ENCODE results near the gene REXO5. TPM values are rescaled to one million over a fixed set of nuclear protein-coding genes. Genes with fewer than 3 reads are reported as not detected.
"Not testable (repeated sequence)": the region's sequence is repeated elsewhere in the genome, so short reads cannot be mapped to it uniquely, and the experiment has no call there.

Gene REXO5, protein sequence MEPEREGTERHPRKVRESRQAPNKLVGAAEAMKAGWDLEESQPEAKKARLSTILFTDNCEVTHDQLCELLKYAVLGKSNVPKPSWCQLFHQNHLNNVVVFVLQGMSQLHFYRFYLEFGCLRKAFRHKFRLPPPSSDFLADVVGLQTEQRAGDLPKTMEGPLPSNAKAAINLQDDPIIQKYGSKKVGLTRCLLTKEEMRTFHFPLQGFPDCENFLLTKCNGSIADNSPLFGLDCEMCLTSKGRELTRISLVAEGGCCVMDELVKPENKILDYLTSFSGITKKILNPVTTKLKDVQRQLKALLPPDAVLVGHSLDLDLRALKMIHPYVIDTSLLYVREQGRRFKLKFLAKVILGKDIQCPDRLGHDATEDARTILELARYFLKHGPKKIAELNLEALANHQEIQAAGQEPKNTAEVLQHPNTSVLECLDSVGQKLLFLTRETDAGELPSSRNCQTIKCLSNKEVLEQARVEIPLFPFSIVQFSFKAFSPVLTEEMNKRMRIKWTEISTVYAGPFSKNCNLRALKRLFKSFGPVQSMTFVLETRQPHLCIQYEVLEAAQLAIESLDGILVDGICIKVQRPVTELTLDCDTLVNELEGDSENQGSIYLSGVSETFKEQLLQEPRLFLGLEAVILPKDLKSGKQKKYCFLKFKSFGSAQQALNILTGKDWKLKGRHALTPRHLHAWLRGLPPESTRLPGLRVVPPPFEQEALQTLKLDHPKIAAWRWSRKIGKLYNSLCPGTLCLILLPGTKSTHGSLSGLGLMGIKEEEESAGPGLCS
- 10 to 100 TPM; 18.7 to 24.7 TPM for total RNA-seq

DNA sequence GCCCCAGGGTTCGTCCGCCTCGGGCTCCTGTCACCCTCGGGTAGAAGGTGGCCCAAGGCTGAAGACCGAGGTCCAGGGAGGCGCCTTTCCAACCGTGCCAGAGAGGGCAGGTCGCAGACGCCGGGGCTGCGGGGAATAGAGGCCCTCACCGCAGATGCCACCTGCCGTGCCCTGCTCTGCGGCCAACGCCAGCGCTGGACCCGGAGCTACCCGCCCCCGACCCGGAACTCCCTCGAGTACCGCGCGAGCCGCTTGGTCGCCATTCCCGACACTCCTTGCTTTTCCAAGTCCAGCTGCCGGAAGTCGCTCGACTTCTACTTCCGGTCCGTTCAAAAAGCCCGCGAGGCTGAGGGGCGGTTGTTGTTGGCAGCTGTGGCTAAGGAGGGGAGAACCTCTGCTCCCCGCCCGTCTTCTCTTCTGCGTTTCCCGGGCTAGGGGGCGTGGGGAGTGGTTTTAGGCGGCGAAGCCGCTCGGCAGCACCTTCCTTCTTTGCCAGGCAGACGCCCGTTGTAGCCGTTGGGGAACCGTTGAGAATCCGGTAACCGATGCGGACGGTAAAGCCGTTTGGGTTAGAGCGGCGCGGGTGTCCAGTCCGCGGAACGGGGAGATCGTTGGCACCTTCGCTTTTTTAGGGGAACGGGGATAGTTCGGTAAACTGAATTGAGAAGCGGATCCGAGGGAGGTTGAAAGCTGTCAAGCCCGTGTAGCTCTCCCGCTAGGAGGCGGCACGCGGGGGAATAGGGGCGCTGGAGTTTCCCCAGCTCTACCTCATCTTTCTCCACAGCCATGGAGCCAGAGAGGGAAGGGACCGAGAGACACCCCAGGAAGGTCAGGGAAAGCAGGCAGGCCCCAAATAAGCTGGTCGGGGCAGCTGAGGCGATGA is at the start of gene REXO5, which contains the start of gene ERI2:
Gene REXO5 (plus strand): TSS at position 360 of the 883 bp plus-strand sequence. CDS start 427 bp downstream, at position 787.
Gene ERI2 (minus strand): TSS at position 305 of the 883 bp plus-strand sequence. CDS start 42 bp downstream, at position 263.
- Mint-ChIP-seq H3K36me3 (peaks cover 22% of the 10 kb centered on the region), H3K4me3 (peak within 1 kb of the TSS; percentile 97), H3K4me1 (peaks cover 35% of the 10 kb centered on the region), H3K27me3 (no peaks in the 10 kb centered on the region), H3K9me3 (ENCODE audit: low read depth) (no peaks in the 10 kb centered on the region), H3K27ac (peak within 1 kb of the TSS; percentile 96)
- ATAC-seq, result peak; percentile 85
- CTCF ChIA-PET, result interaction anchor here (0.7 to 2.1 kb wide), 15 partner anchors 9 to 1251 kb away, joined by 3 to 9 read pairs (median 3); partner anchors contain the start of genes THUMPD1 and VPS35L
- DNase-seq, result peak; percentile 86

DNA sequence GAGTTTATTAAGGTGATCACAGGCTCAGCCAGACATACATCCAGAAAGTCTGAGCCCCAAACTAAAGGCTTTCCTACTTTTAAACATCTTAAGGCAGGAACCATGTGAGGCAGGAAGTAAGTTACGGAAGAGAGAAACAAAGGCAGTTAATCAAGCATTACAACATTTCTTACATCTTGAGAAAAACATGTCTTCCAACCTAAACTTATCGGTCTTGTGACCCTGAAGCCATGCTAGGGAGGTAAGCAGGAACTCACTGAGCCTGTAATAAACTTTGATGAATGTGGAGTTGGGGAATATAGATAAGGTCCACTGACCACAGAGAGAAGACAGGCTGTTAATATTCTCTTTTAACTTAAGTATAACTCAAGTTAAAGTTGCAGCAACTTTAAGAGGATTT is 46.0 kb upstream of the REXO5 start:
- peaks cover 23% of the 10 kb centered on the region for H3K4me1 Mint-ChIP-seq
- DNase-seq (no peak), ATAC-seq (no peak)
- peaks cover 5% of the 10 kb centered on the region for H3K9me3 Mint-ChIP-seq (ENCODE audit: low read depth)
- no peak overlapping the region for H3K27ac Mint-ChIP-seq
- no peaks in the 10 kb centered on the region for H3K27me3 Mint-ChIP-seq
- CTCF ChIA-PET, result no interaction called here
- H3K4me3 Mint-ChIP-seq, result no peak overlapping the region
- H3K36me3 Mint-ChIP-seq, result peaks cover 10% of the 10 kb centered on the region

DNA sequence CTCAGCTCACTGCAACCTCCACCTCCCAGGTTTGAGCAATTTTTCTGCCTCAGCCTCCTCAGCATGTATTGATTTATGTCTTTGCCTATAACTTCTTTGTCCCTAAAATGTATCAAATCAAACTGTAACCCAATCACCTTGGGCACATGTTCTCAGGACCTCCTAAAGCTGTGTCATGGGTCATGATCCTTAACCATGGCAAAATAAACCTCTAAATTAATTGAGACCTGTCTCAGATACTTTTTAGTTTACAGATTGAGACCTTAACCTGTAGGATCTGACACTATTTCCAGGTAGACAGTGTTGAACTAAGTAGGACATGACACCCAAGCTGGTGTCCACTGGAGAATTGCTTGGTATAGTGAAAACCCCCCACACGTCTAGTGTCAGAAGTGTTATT is 45.2 kb upstream of the REXO5 start:
- CTCF ChIA-PET, result no interaction called here
- H3K27me3 Mint-ChIP-seq, result no peaks in the 10 kb centered on the region
- no peak for ATAC-seq
- H3K4me3 Mint-ChIP-seq, result no peak overlapping the region
- no peak overlapping the region for H3K27ac Mint-ChIP-seq
- peaks cover 5% of the 10 kb centered on the region for H3K9me3 Mint-ChIP-seq (ENCODE audit: low read depth)
- H3K36me3 Mint-ChIP-seq, result peaks cover 10% of the 10 kb centered on the region
- peaks cover 23% of the 10 kb centered on the region for H3K4me1 Mint-ChIP-seq
- no peak for DNase-seq

DNA sequence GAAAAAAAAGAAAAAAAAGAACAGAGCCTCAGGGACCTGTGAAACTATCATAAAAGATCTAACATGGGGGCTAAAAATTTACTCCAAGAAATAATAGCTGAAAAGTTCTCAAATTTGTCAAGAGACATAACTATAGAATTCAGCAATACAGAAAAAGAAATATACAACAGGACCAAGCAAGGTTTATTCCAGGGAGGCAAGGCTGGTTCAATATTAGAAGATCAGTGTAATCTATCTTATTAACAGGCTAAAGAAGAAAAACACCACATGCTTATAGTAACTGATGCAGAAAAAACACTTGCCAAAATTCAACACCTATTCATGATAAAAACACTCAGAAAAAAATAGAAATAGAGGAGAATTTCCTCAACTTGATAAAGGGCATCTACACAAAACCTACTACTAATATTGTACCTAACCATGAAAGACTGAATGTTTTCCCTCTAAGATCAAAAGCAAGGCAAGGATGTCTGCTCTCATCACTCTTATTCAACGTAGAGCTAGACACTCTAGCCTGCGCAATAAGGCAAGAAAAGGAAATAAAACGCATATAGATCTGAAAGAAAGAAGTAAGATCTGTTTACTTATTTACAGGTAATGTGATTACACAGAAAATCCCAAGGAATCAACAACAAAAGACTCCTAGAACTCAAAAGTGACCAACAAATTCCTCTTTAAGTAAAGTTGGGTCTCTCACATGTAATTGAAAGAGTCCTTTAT is 43.8 kb upstream of the REXO5 start:
- ATAC-seq, result no peak
- H3K9me3 Mint-ChIP-seq (ENCODE audit: low read depth), result peaks cover 5% of the 10 kb centered on the region
- CTCF ChIA-PET, result interaction anchor here (0.7 to 1.3 kb wide), 2 partner anchors 22 to 103 kb away, joined by 3 to 4 read pairs; no protein-coding TSS in a partner anchor
- no peaks in the 10 kb centered on the region for H3K27me3 Mint-ChIP-seq
- H3K4me1 Mint-ChIP-seq, result peaks cover 23% of the 10 kb centered on the region
- peak overlapping the region; percentile 85 for H3K4me3 Mint-ChIP-seq
- peaks cover 10% of the 10 kb centered on the region for H3K36me3 Mint-ChIP-seq
- no peak for DNase-seq
- peak overlapping the region; percentile 92 for H3K27ac Mint-ChIP-seq

DNA sequence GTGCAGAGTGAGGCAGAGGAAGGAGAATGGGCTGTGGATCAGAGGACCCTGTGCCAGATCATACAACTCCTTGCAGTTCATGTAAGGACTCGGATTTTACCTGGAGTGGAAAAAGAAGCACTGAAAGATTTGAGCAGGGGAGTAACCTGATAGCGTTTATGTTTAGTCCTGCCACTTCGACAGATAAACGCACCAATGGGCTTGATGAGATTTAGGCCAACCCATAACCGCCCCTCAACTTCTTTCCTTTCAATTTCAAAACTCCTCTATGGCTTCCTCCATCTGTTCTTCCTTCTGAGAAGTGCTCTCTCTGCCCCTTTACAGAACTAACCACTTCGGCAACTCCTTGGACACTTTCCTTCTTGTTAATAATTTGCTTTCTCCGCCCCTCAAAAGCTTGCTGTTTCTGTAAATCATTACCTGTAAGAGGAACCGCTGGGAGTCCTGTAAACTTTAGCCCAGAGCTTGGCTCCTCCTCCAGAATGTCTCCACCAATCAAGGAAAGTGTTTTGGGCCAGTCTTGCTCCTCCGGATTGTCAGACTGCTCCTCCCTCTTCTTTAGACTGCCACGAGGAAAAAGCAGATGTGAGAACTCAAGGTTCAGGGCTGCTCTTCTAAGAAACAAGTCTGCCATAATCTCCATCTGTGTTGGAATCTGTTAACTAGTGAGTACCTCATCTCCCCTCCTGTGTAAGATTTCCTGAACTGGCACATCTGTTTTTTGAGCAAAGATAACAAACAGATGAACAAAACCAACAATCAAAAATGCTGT is 42.7 kb upstream of the REXO5 start, which contains the start of gene ACSM3:
Gene ACSM3 (plus strand): TSS at position 554 of the 772 bp plus-strand sequence. CDS start 6,021 bp downstream, outside the sequence.
- DNase-seq, result peak; percentile 84
- Mint-ChIP-seq H3K36me3 (peaks cover 10% of the 10 kb centered on the region), H3K27ac (peak within 1 kb of the TSS; percentile 92), H3K4me3 (peak within 1 kb of the TSS; percentile 85), H3K27me3 (no peaks in the 10 kb centered on the region), H3K4me1 (peaks cover 23% of the 10 kb centered on the region), H3K9me3 (ENCODE audit: low read depth) (peaks cover 5% of the 10 kb centered on the region)
- ATAC-seq, result peak; percentile 100
- CTCF ChIA-PET, result interaction anchor here (1.0 to 2.6 kb wide), 3 partner anchors 10 to 102 kb away, joined by 4 to 16 read pairs (median 4); no protein-coding TSS in a partner anchor

DNA sequence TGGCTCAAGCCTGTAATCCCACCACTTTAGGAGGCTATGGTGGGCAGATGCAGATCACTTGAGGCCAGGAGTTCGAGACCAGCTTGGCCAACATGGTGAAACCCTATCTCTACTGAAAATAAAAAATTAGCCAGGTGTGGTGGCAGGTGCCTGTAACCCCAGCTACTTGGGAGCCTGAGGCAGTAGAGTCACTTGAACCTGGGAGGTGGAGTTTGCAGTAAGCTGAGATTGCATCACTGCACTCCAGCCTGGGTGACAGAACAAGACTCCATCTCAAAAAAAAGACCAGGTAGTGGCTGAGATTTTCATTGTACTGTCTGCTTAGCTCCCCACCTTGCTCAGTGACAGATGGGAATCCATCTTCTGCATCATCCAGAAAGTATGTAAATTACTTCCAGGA is 41.9 kb upstream of the REXO5 start:
- not testable (repeated sequence) for H3K4me3 Mint-ChIP-seq
- peaks cover 23% of the 10 kb centered on the region for H3K4me1 Mint-ChIP-seq
- peaks cover 10% of the 10 kb centered on the region for H3K36me3 Mint-ChIP-seq

DNA sequence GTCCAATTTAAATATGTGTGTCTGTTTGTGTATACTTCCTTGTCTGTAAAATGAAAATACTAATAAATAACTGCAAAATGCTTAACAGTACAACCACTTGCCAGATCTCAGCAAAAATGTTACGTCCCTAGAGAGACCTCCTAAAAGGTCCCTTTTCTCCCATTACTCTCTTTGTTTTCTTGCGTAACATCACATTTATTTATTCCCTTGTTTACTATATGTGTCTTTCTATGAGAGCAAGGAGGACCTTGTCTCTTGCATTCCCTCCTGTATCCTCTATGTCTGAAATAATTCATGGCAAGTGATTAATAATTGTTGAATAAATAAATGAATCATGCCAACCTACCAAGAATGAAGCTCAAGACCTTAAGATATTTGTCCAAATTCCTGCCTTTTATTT is 40.6 kb upstream of the REXO5 start:
- CTCF ChIA-PET, result interaction anchor here (1.2 to 2.6 kb wide), 2 partner anchors 8 to 25 kb away, joined by 4 to 16 read pairs; no protein-coding TSS in a partner anchor
- Mint-ChIP-seq H3K4me3 (no peak overlapping the region), H3K36me3 (peaks cover 7% of the 10 kb centered on the region), H3K27ac (no peak overlapping the region), H3K4me1 (peaks cover 23% of the 10 kb centered on the region), H3K27me3 (no peaks in the 10 kb centered on the region), H3K9me3 (ENCODE audit: low read depth) (peaks cover 5% of the 10 kb centered on the region)
- DNase-seq, result no peak
- ATAC-seq, result no peak

More for the DNA sequence above, 41.9 kb upstream of the REXO5 start:
- ATAC-seq; DNase-seq; H3K27me3 Mint-ChIP-seq; H3K9me3 Mint-ChIP-seq (ENCODE audit: low read depth); H3K27ac Mint-ChIP-seq: not testable (repeated sequence)
- CTCF ChIA-PET, result interaction anchor here (0.8 to 2.6 kb wide), 4 partner anchors 10 to 321 kb away, joined by 3 to 16 read pairs (median 4); no protein-coding TSS in a partner anchor

DNA sequence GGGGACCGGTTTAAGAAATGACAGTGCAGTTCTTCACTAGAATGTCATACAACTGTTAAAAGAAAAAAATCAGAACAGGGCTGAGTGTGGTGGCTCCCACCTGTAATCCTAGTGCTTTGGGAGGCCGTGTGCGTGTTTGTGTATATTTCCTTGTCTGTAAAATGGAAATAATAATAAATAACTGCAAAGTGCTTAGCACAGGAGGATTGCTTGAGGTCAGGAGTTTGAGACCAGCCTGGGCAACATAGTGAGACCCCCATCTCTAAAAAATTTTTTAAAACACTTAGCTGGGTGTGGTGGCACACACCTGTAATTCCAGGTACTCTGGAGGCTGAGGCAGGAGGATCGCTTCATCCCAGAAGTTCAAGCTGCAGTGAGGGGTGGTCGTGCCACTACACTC is 40.0 kb upstream of the REXO5 start:
- Mint-ChIP-seq H3K9me3 (ENCODE audit: low read depth) (peaks cover 5% of the 10 kb centered on the region), H3K27me3 (no peaks in the 10 kb centered on the region), H3K4me3 (no peak overlapping the region), H3K4me1 (peaks cover 23% of the 10 kb centered on the region), H3K27ac (no peak overlapping the region), H3K36me3 (peaks cover 7% of the 10 kb centered on the region)
- ATAC-seq (no peak), DNase-seq (no peak)
- CTCF ChIA-PET, result interaction anchor here (1.2 kb wide), 1 partner anchor 25 kb away, joined by 4 read pairs; no protein-coding TSS in a partner anchor

DNA sequence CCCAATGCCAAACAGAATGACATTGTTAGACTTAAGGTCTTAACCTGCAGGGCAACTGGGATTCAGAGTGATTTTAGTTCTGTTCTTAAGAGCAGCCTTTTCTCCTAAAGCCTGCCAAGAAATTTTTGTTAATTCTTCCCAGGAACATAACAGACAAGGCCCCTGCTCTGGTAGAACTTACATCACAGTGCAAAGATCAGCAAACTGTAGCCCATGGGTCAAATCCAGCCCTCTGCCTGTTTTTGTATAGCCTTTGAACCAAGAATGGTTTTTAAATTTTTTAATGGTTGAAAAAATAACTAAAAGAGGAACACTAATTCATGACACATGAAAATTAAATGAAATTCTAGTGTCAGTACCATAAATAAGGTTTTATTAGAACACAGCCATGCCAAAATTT is 38.8 kb upstream of the REXO5 start:
- Mint-ChIP-seq H3K36me3 (peaks cover 3% of the 10 kb centered on the region), H3K27me3 (no peaks in the 10 kb centered on the region), H3K27ac (no peak overlapping the region), H3K4me3 (no peak overlapping the region), H3K4me1 (peaks cover 20% of the 10 kb centered on the region), H3K9me3 (ENCODE audit: low read depth) (peaks cover 2% of the 10 kb centered on the region)
- CTCF ChIA-PET, result no interaction called here
- DNase-seq, result no peak
- ATAC-seq, result no peak

DNA sequence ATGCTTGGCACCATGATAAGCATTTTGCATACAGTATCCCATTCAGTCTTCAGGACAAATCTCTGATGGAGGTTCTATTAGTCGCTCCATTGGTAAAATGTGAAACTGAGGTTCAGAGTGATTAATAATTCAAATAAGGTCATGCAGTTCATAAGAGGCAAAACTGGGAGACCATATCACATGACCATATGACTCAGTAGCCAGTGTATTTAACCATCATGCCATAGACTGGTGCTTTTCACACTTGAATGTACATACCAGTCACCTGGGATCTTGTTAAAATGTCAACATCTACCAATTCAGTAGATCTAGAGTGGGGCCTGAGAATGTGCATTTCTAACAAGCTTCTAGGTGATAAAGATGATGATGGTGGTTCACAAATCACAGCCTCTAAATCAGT is 38.2 kb upstream of the REXO5 start:
- no peaks in the 10 kb centered on the region for H3K27me3 Mint-ChIP-seq
- no peaks in the 10 kb centered on the region for H3K9me3 Mint-ChIP-seq (ENCODE audit: low read depth)
- ATAC-seq (no peak), DNase-seq (no peak)
- peaks cover 1% of the 10 kb centered on the region for H3K36me3 Mint-ChIP-seq
- H3K27ac Mint-ChIP-seq, result no peak overlapping the region
- H3K4me3 Mint-ChIP-seq, result no peak overlapping the region
- CTCF ChIA-PET, result no interaction called here
- peaks cover 17% of the 10 kb centered on the region for H3K4me1 Mint-ChIP-seq

DNA sequence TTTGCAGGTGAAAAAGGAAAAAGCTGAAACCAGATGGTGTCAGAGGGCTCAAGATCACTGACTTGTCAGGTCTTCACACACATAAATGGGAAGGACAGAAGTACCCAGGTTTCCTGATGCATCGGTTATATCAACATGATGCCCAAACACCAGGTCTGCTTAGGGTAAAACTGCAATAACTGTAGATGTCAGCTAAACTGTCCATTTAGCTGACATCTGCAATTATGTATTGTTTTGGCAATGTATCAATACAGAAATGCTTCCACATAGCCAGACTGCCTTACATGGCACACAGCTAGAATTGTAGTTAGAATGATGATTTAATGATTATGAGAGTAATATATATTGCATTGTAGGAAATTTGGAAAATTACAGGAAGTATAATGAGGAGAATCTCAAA is 37.5 kb upstream of the REXO5 start:
- DNase-seq, result no peak
- CTCF ChIA-PET, result no interaction called here
- H3K4me3 Mint-ChIP-seq, result no peak overlapping the region
- H3K36me3 Mint-ChIP-seq, result no peaks in the 10 kb centered on the region
- no peaks in the 10 kb centered on the region for H3K27me3 Mint-ChIP-seq
- ATAC-seq, result no peak
- H3K4me1 Mint-ChIP-seq, result peaks cover 11% of the 10 kb centered on the region
- no peak overlapping the region for H3K27ac Mint-ChIP-seq
- H3K9me3 Mint-ChIP-seq (ENCODE audit: low read depth), result no peaks in the 10 kb centered on the region
